ENCODE data around the gene MRPL44. TPM values are rescaled to one million over a fixed set of nuclear protein-coding genes. Genes with fewer than 3 reads are reported as not detected.

The MRPL44 gene
- 24.8 and 31.4 TPM in 2 replicates for total RNA-seq

GRCh38 chr2:223957092-223957851 lies at the start of gene MRPL44:
MRPL44 (plus strand) TSS chr2:223957463; CDS start chr2:223957473, 10 bp downstream.

GRCh38 chr2:223944703-223945531 lies 12.3 kb upstream of the MRPL44 start, which contains the start of gene WDFY1:
WDFY1 (minus strand) TSS chr2:223945335; CDS start chr2:223945284, 51 bp downstream.

Other genes with a start within 250 kb of the MRPL44 start
- gene AP1S3, start 119.9 kb upstream of the MRPL44 start, total RNA-seq, result 0.65 and 0.95 TPM in 2 replicates
- 91.8 and 95.7 TPM in 2 replicates for gene WDFY1, start 12.1 kb upstream of the MRPL44 start, total RNA-seq
- gene SERPINE2, start 81.8 kb downstream of the MRPL44 start, total RNA-seq, result 2.2 and 2.4 TPM in 2 replicates

Measured in dermis lymphatic vessel endothelial cell (primary cell).